Stimulated activated CD8-positive, alpha-beta memory T cell treated with anti-CD3 and anti-CD28 coated beads, Interleukin-4, amount 100 ng/mL, for 1 hour (primary cell): ENCODE data around the gene UGT1A7.

ENCODE experiments used
- DNase-seq, 2 donors: peaks; one replicate each; pipeline ENCODE4 v3.0.0-alpha.2; 2020; ENCODE audit warnings: low read depth in 2 of 2, low spot score in 1 of 2

Gene UGT1A7

GRCh38 chr2:233817361-233817911 is 135.7 kb downstream of the UGT1A7 start:
- DNase-seq: no peak

GRCh38 chr2:233817995-233818638 is 136.4 kb downstream of the UGT1A7 start:
- DNase-seq: no peak

- no peak for DNase-seq
Observed at GRCh38 chr2:233818639-233819621, 137.2 kb downstream of the UGT1A7 start.

- DNase-seq: no peak
Observed at GRCh38 chr2:233819884-233820773, 138.4 kb downstream of the UGT1A7 start.

- DNase-seq: no peak
Observed at GRCh38 chr2:233820774-233821105, 139.0 kb downstream of the UGT1A7 start.

- DNase-seq: no peak
Observed at GRCh38 chr2:233821196-233821595, 139.5 kb downstream of the UGT1A7 start.

- DNase-seq: no peak
Observed at GRCh38 chr2:233821709-233822100, 140.0 kb downstream of the UGT1A7 start.

- DNase-seq: no peak
Observed at GRCh38 chr2:233822101-233822771, 140.5 kb downstream of the UGT1A7 start.
